ENCODE results near the gene ADRB2. TPM values are rescaled to one million over a fixed set of nuclear protein-coding genes. Genes with fewer than 3 reads are reported as not detected.

The ADRB2 gene
- total and polyA plus RNA-seq, 12 donors, result 1.8 to 7.8 (median 4.4) TPM

- intact Hi-C loops (cut with DNase I), result loop anchor here in 4 of 10 donors (5.0 to 10.0 kb wide), 2 partner anchors 64 to 153 kb away; no protein-coding TSS in a partner anchor
- DNase-seq (peak in 1 of 2 donors; percentile 33), ATAC-seq (peak in 4 of 8 donors; percentile 25 to 39 (median 34))
- TF ChIP-seq CTCF (IDR thresholded peaks at IDR 0.05), result no peak
- H3K9me3 ChIP-seq, result no peaks in the 10 kb centered on the region
- no peaks in the 10 kb centered on the region for H3K36me3 ChIP-seq
- peak overlapping the region in 2 of 10 donors; percentile 42 to 76 for H3K27ac ChIP-seq
- no peaks in the 10 kb centered on the region for H3K27me3 ChIP-seq
- H3K4me3 ChIP-seq, result peak overlapping the region in 6 of 10 donors; percentile 15 to 42 (median 24)
- 57 to 62% methylated on average over 10 of the region's 10 CpGs for WGBS, 2 donors
- H3K4me1 ChIP-seq, result peaks cover 4 to 79% (median 26%) of the 10 kb centered on the region in 9 donors
Measured at GRCh38 chr5:148808864-148809642, 17.4 kb upstream of the ADRB2 start.

- Histone ChIP-seq H3K9me3 (no peaks in the 10 kb centered on the region), H3K4me3 (peak overlapping the region in 3 of 10 donors; percentile 20 to 42 (median 28)), H3K27me3 (no peaks in the 10 kb centered on the region), H3K36me3 (no peaks in the 10 kb centered on the region), H3K27ac (peak overlapping the region in 1 of 10 donors; percentile 76), H3K4me1 (peaks cover 4 to 72% (median 25%) of the 10 kb centered on the region in 9 donors)
- no peak for TF ChIP-seq CTCF (IDR thresholded peaks at IDR 0.05)
- ATAC-seq, result no peak
- intact Hi-C loops (cut with DNase I), result loop anchor here in 5 of 10 donors (5.0 to 10.0 kb wide), 3 partner anchors 65 to 305 kb away; no protein-coding TSS in a partner anchor
- WGBS, 2 donors, result 91% methylated on average over 3 of the region's 3 CpGs
- no peak for DNase-seq
Measured at GRCh38 chr5:148809781-148810524, 16.5 kb upstream of the ADRB2 start.

- intact Hi-C loops (cut with DNase I), result loop anchor here in 1 of 10 donors (10.0 kb wide), 1 partner anchor 304 kb away; no protein-coding TSS in a partner anchor
- WGBS, 2 donors, result 87 to 89% methylated on average over 2 of the region's 2 CpGs
- DNase-seq (no peak), ATAC-seq (no peak)
- Histone ChIP-seq H3K36me3 (no peaks in the 10 kb centered on the region), H3K9me3 (no peaks in the 10 kb centered on the region), H3K4me3 (no peak overlapping the region), H3K27ac (peak overlapping the region in 1 of 10 donors; percentile 76), H3K27me3 (no peaks in the 10 kb centered on the region), H3K4me1 (peaks cover 0 to 63% (median 19%) of the 10 kb centered on the region in 9 donors)
- no peak for TF ChIP-seq CTCF (IDR thresholded peaks at IDR 0.05)
Measured at GRCh38 chr5:148810823-148811222, 15.6 kb upstream of the ADRB2 start.

GRCh38 chr5:148811756-148812155 is 14.7 kb upstream of the ADRB2 start:
- Histone ChIP-seq H3K36me3 (no peaks in the 10 kb centered on the region), H3K4me1 (peaks cover 0 to 61% (median 11%) of the 10 kb centered on the region in 9 donors), H3K27me3 (no peaks in the 10 kb centered on the region), H3K4me3 (no peak overlapping the region), H3K27ac (no peak overlapping the region), H3K9me3 (no peaks in the 10 kb centered on the region)
- no peak for TF ChIP-seq CTCF (IDR thresholded peaks at IDR 0.05)
- WGBS, 2 donors, result 28 to 54% methylated on average over 1 of the region's 1 CpG
- no peak for DNase-seq
- no peak for ATAC-seq
- intact Hi-C loops (cut with DNase I), result loop anchor here in 1 of 10 donors (10.0 kb wide), 1 partner anchor 303 kb away; no protein-coding TSS in a partner anchor
